A673 (cell line): ENCODE measurements around the gene RBM45.
A peak's percentile ranks its signal among the peaks of the same experiment; 100 is the strongest.

Experiments used
- CTCF ChIP-seq: fragments of 300-800, 200-600 bp; sonication (generic); conservative IDR thresholded peaks from 2 replicates; pipeline ENCODE4 v1.5.1; 2017; ENCODE audit warnings: low read depth, mild to moderate bottlenecking, antibody characterized with exemption, low read length, moderate library complexity, mixed read lengths
- EZH2 ChIP-seq: fragments of 200-600 bp; sonication (generic); IDR thresholded peaks from 2 replicates; pipeline ENCODE4 v1.6.1; 2017; ENCODE audit warnings: borderline replicate concordance, low read depth, mild to moderate bottlenecking, mixed read lengths, antibody characterized with exemption, low read length; ENCODE audit not compliant: poor library complexity, severe bottlenecking

GRCh38 chr2:178112202-178113152 lies at the start of gene RBM45:
- peak; percentile 98 for TF ChIP-seq CTCF
- no peak for TF ChIP-seq EZH2
